ENCODE measurements around the gene TCL1A.
"Not testable (repeated sequence)": the region's sequence is repeated elsewhere in the genome, so short reads cannot be mapped to it uniquely, and the experiment has no call there.

Gene TCL1A

GRCh38 chr14:95713596-95714371, at the start of gene TCL1A:
Gene TCL1A (minus strand): TSS chr14:95714125. CDS start chr14:95714066, 59 bp downstream.
- no peak for DNase-seq

- DNase-seq: not testable (repeated sequence)
These were observed 49.1 kb upstream of the TCL1A start for GRCh38 chr14:95763032-95763431.

- DNase-seq: no peak
These were observed 47.5 kb upstream of the TCL1A start for GRCh38 chr14:95761436-95761835.

GRCh38 chr14:95760596-95760995, 46.7 kb upstream of the TCL1A start:
- DNase-seq: no peak

- no peak for DNase-seq
These were observed 46.0 kb upstream of the TCL1A start for GRCh38 chr14:95759941-95760340.

- DNase-seq: no peak
These were observed 44.4 kb upstream of the TCL1A start for GRCh38 chr14:95758331-95758730.

- DNase-seq: no peak
These were observed 42.8 kb upstream of the TCL1A start for GRCh38 chr14:95756751-95757150.

- no peak for DNase-seq
These were observed 42.2 kb upstream of the TCL1A start for GRCh38 chr14:95756127-95756526.

GRCh38 chr14:95741781-95742180, 27.9 kb upstream of the TCL1A start:
- DNase-seq: no peak

- no peak for DNase-seq
These were observed 27.1 kb upstream of the TCL1A start for GRCh38 chr14:95741038-95741490.

GRCh38 chr14:95739356-95739755, 25.4 kb upstream of the TCL1A start:
- no peak for DNase-seq

GRCh38 chr14:95733212-95733611, 19.3 kb upstream of the TCL1A start:
- DNase-seq: no peak

- no peak for DNase-seq
These were observed 16.2 kb upstream of the TCL1A start for GRCh38 chr14:95730126-95730525.

GRCh38 chr14:95729402-95730028, 15.6 kb upstream of the TCL1A start:
- not testable (repeated sequence) for DNase-seq

GRCh38 chr14:95727056-95727700, 13.3 kb upstream of the TCL1A start:
- no peak for DNase-seq

GRCh38 chr14:95725685-95726336, 11.9 kb upstream of the TCL1A start:
- DNase-seq: no peak

- no peak for DNase-seq
These were observed 8.7 kb upstream of the TCL1A start for GRCh38 chr14:95722525-95723190.

- DNase-seq: no peak
These were observed 1.5 kb downstream of the TCL1A start for GRCh38 chr14:95712398-95712797.

GRCh38 chr14:95711476-95712176, 2.3 kb downstream of the TCL1A start:
- no peak for DNase-seq

GRCh38 chr14:95710106-95710505, 3.8 kb downstream of the TCL1A start:
- DNase-seq: no peak

GRCh38 chr14:95707327-95707726, 6.6 kb downstream of the TCL1A start:
- no peak for DNase-seq

GRCh38 chr14:95705518-95705917, 8.4 kb downstream of the TCL1A start:
- DNase-seq: no peak

Data from stimulated activated CD4-positive, alpha-beta T cell treated with anti-CD3 and anti-CD28 coated beads, Interleukin-12 subunit alpha, Interleukin-12 subunit beta, amount 100 ng/mL, for 4 hours (primary cell).